Heart left ventricle (tissue), 16 donors: ENCODE measurements around the gene MSL1. TPM values are rescaled to one million over a fixed set of nuclear protein-coding genes. Genes with fewer than 3 reads are reported as not detected.

Experiments
- ATAC-seq, 4 donors: fragments of 200-7000 bp; cut with Tn5 transposase; one replicate each; pipeline ENCODE4 v1.9.1; 2020 to 2022; ENCODE audit warnings: moderate library complexity in 4 of 4, mild to moderate bottlenecking in 3 of 4, moderate number of reproducible peaks in 1 of 4
- DNase-seq, 5 donors: peaks; one replicate each; pipeline ENCODE4 v3.0.0-alpha.2; 2020
- H3K27ac ChIP-seq, 12 donors: fragments of 200-600 bp; sonication (generic) in 4 of 12; one replicate each; pipeline versions ENCODE4 v1.5.0 to v1.8.0; 2016 to 2022; ENCODE audit warnings: mild to moderate bottlenecking in 2 of 12
- H3K27me3 ChIP-seq, 9 donors: fragments of 200-600 bp; sonication (generic) in 2 of 9; one replicate each; pipeline versions ENCODE4 v1.5.1 to v1.8.0; 2016 to 2022; ENCODE audit warnings: mild to moderate bottlenecking in 3 of 9
- H3K36me3 ChIP-seq, 9 donors: fragments of 200-600 bp; sonication (generic) in 2 of 9; one replicate each; pipeline versions ENCODE4 v1.5.0 to v1.8.0; 2018 to 2022; ENCODE audit warnings: mild to moderate bottlenecking in 2 of 9
- H3K4me1 ChIP-seq, 12 donors: fragments of 200-600 bp; sonication (generic) in 4 of 12; one replicate each; pipeline versions ENCODE4 v1.5.0 to v1.8.0; 2016 to 2022; ENCODE audit warnings: mild to moderate bottlenecking in 3 of 12
- H3K4me3 ChIP-seq, 12 donors: fragments of 200-600 bp; sonication (generic) in 4 of 12; one replicate each; pipeline versions ENCODE4 v1.5.0 to v1.8.0; 2017 to 2022; ENCODE audit warnings: mild to moderate bottlenecking in 9 of 12, moderate library complexity in 4 of 12
- H3K9me3 ChIP-seq, 12 donors: fragments of 200-600 bp; sonication (generic) in 4 of 12; one replicate each; pipeline versions ENCODE4 v1.5.0 to v1.8.0; 2016 to 2022; ENCODE audit warnings: mild to moderate bottlenecking in 1 of 12
- POLR2A ChIP-seq, 2 donors: fragments of 450-650 bp; IDR thresholded peaks; one replicate each; pipeline ENCODE4 v1.6.1; 2017; ENCODE audit warnings: antibody characterized with exemption in 2 of 2, mild to moderate bottlenecking in 2 of 2, moderate library complexity in 2 of 2
- WGBS, 4 donors: extraction: QIAGEN DNeasy Blood & Tissue Kit in 2 of 4; methylation state at CpG; one replicate each; pipeline versions ENCODE4 v1.1.5 to v1.1.7; 2013 to 2018; 5-methylcytosine and 5-hydroxymethylcytosine counted together
- intact Hi-C, 10 donors: fragments of 100-400 bp; cut with DNase I; formaldehyde crosslinking; loops; one replicate each; pipeline versions ENCODE4 v1.11.1 to v1.14.2; 2022
- polyA plus RNA-seq, 2 donors: library from polyadenylated mRNA; stranded (reverse); fragments of 200-250 nt; gene quantifications; one replicate each; pipeline ENCODE4 v1.2.3, GENCODE V29; 2013
- total RNA-seq, 9 donors: library from RNA; depleted of rRNA in 2 of 9; stranded (reverse); fragments of >200 nt in 2 of 9; fragmentation: NEBNext Ultra II Directional in 3 of 9; extraction: Animal tissue kit (Norgen Biotek cat#: 25700) in 3 of 9; gene quantifications; one replicate each; pipeline versions ENCODE4 v1.1.0 to v1.2.4, GENCODE V29; 2016 to 2023
- TF ChIP-seq, protein P1 (sequence below), 12 donors: fragments of 200-600 bp; sonication (generic) in 4 of 12; IDR thresholded peaks; one replicate each; pipeline versions ENCODE4 v1.5.0 to v1.8.0; 2018 to 2022; ENCODE audit warnings: antibody characterized with exemption in 12 of 12, mild to moderate bottlenecking in 5 of 12
- donor health status: ischemic (EF 13 %, LVEDD 7.1; RV severe dilation, severe dysfunction).
- donor health status: healthy with polysubstance abuse.
- donor health status: DM: no; HTN: yes; CAD: no.
- donor health status: DM: no; HTN: no; CAD: no.
- donor health status: ischemic (EF 25% LVEDD 6.9; RV normal size, moderate dysfunction).
- donor health status: ischemic (EF 25% LVEDD 5.7; RV mildly dilated, moderate dysfunction).
- donor health status: healthy.
- donor health status: DM: yes; HTN: yes; CAD: no.
- donor health status: ischemic (EF 35%, LVEDD 5.7; RV mildly dilated, moderate dysfunction).
- donor health status: nonischemic (EF 11% LVEDD 7.7; RV severe dilation, severe dysfunction).
- donor health status: DM: yes; HTN: yes; CAD: no.
- donor health status: PGD.
- donor health status: ischemic (EF 29% LVEDD 5.4; RV normal size, mild dysfunction).
- donor health status: nonischemic (EF 23%, LVEDD 6.1; RV moderate dilation, normal function).

MSL1 gene
- total and polyA plus RNA-seq, 11 donors = 32.0 to 54.7 (median 45.1) TPM

GRCh38 chr17:40073454-40074174 is 48.2 kb upstream of the MSL1 start:
- H3K27ac ChIP-seq = peak overlapping the region; percentile 79 to 100 (median 95)
- no peak for TF ChIP-seq POLR2A (IDR thresholded peaks at IDR 0.05)
- TF ChIP-seq, protein P1, sequence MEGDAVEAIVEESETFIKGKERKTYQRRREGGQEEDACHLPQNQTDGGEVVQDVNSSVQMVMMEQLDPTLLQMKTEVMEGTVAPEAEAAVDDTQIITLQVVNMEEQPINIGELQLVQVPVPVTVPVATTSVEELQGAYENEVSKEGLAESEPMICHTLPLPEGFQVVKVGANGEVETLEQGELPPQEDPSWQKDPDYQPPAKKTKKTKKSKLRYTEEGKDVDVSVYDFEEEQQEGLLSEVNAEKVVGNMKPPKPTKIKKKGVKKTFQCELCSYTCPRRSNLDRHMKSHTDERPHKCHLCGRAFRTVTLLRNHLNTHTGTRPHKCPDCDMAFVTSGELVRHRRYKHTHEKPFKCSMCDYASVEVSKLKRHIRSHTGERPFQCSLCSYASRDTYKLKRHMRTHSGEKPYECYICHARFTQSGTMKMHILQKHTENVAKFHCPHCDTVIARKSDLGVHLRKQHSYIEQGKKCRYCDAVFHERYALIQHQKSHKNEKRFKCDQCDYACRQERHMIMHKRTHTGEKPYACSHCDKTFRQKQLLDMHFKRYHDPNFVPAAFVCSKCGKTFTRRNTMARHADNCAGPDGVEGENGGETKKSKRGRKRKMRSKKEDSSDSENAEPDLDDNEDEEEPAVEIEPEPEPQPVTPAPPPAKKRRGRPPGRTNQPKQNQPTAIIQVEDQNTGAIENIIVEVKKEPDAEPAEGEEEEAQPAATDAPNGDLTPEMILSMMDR (IDR thresholded peaks at IDR 0.05) = no peak
- intact Hi-C loops = no loop called here
- ATAC-seq (no peak), DNase-seq (no peak)
- no peak overlapping the region for H3K4me3 ChIP-seq
- H3K27me3 ChIP-seq = no peaks in the 10 kb centered on the region
- WGBS, 4 donors = 71 to 80% (median 74%) methylated on average over 6 to 7 of the region's 7 CpGs
- peaks cover 40 to 95% (median 83%) of the 10 kb centered on the region in 12 donors for H3K4me1 ChIP-seq
- H3K36me3 ChIP-seq = peaks cover 0 to 36% (median 17%) of the 10 kb centered on the region in 9 donors
- H3K9me3 ChIP-seq = no peaks in the 10 kb centered on the region

DNA sequence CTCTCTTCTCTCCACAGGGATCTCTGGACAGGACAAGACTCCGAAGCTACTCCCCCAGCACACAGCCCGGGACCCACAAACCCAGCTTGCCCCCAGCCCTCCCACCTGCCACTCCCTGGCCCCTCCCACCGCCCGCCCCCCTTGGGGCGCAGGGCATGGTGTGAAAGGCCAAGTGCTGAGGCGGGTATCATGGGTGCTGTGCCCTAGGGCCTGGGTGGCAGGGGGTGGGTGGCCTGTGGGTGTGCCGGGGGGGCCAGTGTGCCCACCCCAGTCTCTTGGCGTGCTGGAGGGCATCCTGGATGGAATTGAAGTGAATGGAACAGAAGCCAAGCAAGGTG is 47.6 kb upstream of the MSL1 start:
- Histone ChIP-seq H3K4me1 (peaks cover 39 to 90% (median 80%) of the 10 kb centered on the region in 12 donors), H3K4me3 (no peak overlapping the region)
- intact Hi-C loops = no loop called here

DNA sequence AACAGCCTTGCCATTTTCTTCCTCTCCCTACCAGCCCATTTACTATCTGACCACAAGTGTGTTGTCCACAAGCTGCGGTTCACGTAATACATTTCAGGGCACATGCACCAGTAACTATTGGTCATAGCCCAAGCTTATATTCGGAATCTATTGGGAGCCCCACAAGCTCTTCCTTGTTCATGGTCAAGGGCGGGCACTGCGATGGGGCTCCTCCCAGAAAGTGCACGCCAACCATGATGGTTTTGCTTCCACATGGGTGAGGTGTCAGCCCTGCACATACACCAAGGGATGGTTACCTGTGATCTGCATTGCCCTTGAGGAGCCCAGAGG is 46.9 kb upstream of the MSL1 start:
- H3K27me3 ChIP-seq = no peaks in the 10 kb centered on the region
- intact Hi-C loops = loop anchor here in 4 of 10 donors (1.0 to 5.0 kb wide), 3 partner anchors 23 to 38 kb away; no protein-coding TSS in a partner anchor
- H3K9me3 ChIP-seq = no peaks in the 10 kb centered on the region
- H3K36me3 ChIP-seq = peaks cover 0 to 49% (median 27%) of the 10 kb centered on the region in 9 donors
- H3K4me3 ChIP-seq = peak overlapping the region in 3 of 12 donors; percentile 2 to 27 (median 8)
- no peak for TF ChIP-seq POLR2A (IDR thresholded peaks at IDR 0.05)
- TF ChIP-seq, protein P1 (IDR thresholded peaks at IDR 0.05) = no peak
- WGBS, 4 donors = 37 to 46% (median 38%) methylated on average over 6 of the region's 6 CpGs
- peaks cover 35 to 83% (median 73%) of the 10 kb centered on the region in 12 donors for H3K4me1 ChIP-seq
- H3K27ac ChIP-seq = peak overlapping the region; percentile 62 to 100 (median 95)
- ATAC-seq (peak in 3 of 4 donors; percentile 1 to 7 (median 3)), DNase-seq (no peak)

More for the DNA sequence above, 47.6 kb upstream of the MSL1 start:
- Histone ChIP-seq H3K27me3 (no peaks in the 10 kb centered on the region), H3K27ac (peak overlapping the region; percentile 62 to 100 (median 95)), H3K36me3 (peaks cover 0 to 42% (median 22%) of the 10 kb centered on the region in 9 donors), H3K9me3 (no peaks in the 10 kb centered on the region)
- TF ChIP-seq POLR2A (IDR thresholded peaks at IDR 0.05) = no peak
- TF ChIP-seq, protein P1 (IDR thresholded peaks at IDR 0.05) = no peak
- ATAC-seq (no peak), DNase-seq (no peak)
- 80 to 90% (median 86%) methylated on average over 8 of the region's 8 CpGs for WGBS, 4 donors

DNA sequence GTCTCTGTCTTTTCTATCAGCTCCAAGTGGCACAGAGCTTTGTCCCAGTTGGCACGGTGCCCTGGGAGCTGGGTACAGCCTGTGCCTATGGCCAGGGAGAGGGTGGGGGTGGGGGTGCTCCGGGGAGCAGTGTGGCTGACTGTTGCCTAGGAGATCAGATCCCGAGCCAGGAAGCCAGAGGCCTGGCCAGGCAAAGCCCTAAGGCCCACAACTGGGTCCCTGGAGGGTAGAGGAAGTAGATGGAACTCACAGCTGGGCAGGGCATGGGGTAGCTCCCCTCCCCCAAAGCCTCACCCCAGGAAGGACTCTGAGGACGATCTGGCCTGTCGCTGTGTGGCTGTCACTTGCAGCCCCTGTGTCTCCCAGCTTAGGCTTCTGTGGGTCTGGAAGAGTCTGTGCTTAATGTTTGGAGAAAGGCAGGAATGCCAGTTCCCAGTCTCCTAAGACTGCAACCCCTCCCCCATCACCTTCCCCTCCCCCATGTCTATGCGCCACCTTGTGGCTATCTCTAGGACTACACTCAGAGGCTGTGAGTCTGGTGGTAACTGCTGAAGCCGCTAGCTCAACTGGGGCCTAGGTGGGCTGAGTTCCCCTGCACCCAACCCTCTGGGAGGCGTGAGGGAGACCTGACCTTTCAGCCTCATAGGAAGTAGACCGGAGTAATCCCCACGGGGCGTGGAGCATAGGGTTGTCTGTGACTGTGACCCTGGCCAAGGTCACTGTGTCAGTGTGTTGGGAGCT is 46.4 kb upstream of the MSL1 start:
- intact Hi-C loops = loop anchor here in 4 of 10 donors (1.0 to 5.0 kb wide), 3 partner anchors 23 to 38 kb away; no protein-coding TSS in a partner anchor
- WGBS, 4 donors = 3 to 10% (median 8%) methylated on average over 8 to 11 of the region's 11 CpGs
- peak overlapping the region; percentile 62 to 100 (median 95) for H3K27ac ChIP-seq
- peaks cover 31 to 77% (median 68%) of the 10 kb centered on the region in 12 donors for H3K4me1 ChIP-seq
- TF ChIP-seq POLR2A (IDR thresholded peaks at IDR 0.05) = no peak
- TF ChIP-seq, protein P1 (IDR thresholded peaks at IDR 0.05) = peak; percentile 76 to 90 (median 84)
- H3K4me3 ChIP-seq = peak overlapping the region in 8 of 12 donors; percentile 2 to 27 (median 18)
- DNase-seq = peak; percentile 78 to 94 (median 90)
- no peaks in the 10 kb centered on the region for H3K9me3 ChIP-seq
- peaks cover 0 to 54% (median 32%) of the 10 kb centered on the region in 9 donors for H3K36me3 ChIP-seq
- no peaks in the 10 kb centered on the region for H3K27me3 ChIP-seq
- ATAC-seq = peak; percentile 66 to 72 (median 68)
